T-helper 17 cell (primary cell): ENCODE data around the gene SPIN2A. TPM values are rescaled to one million over a fixed set of nuclear protein-coding genes. Genes with fewer than 3 reads are reported as not detected.
A peak's percentile ranks its signal among the peaks of the same experiment; 100 is the strongest.
"Not testable (repeated sequence)": the region's sequence is repeated elsewhere in the genome, so short reads cannot be mapped to it uniquely, and the experiment has no call there.

Experiments used
- ATAC-seq: fragments of 150-1000 bp; cut with Tn5 transposase; 2 replicates; pipeline ENCODE4 v1.10.0; 2021; ENCODE audit warnings: mild to moderate bottlenecking, moderate library complexity
- DNase-seq, 3 donors: peaks; one replicate each; pipeline versions ENCODE4 v3.0.0 to v3.0.0-alpha.2; 2020 to 2021
- H3K9me3 ChIP-seq: one replicate; pipeline ENCODE4 v1.7.0; 2013; ENCODE audit warnings: low read length, mild to moderate bottlenecking; ENCODE audit not compliant: control insufficient read depth, poor library complexity, severe bottlenecking
- H3K27ac Mint-ChIP-seq: one replicate; pipeline ENCODE4 v1.8.0; 2022; ENCODE audit warnings: mild to moderate bottlenecking, moderate library complexity, mixed read lengths
- H3K27me3 Mint-ChIP-seq: one replicate; pipeline ENCODE4 v1.8.0; 2022; ENCODE audit warnings: mixed read lengths
- H3K36me3 Mint-ChIP-seq: one replicate; pipeline ENCODE4 v1.8.0; 2022; ENCODE audit warnings: low read depth, mixed read lengths
- H3K4me1 Mint-ChIP-seq: one replicate; pipeline ENCODE4 v1.8.0; 2022; ENCODE audit warnings: mild to moderate bottlenecking, mixed read lengths
- H3K4me3 Mint-ChIP-seq: one replicate; pipeline ENCODE4 v1.8.0; 2022; ENCODE audit warnings: mild to moderate bottlenecking, moderate library complexity, mixed read lengths
- total RNA-seq, 4 donors: library from RNA in 2 of 4; stranded (reverse) in 2 of 4; gene quantifications; one replicate each; pipeline ENCODE4 v1.2.3 and lab custom pipeline; 2022 to 2026

SPIN2A gene
- total RNA-seq, 2 donors from 2014 or later = 0.42 to 0.67 TPM

DNA sequence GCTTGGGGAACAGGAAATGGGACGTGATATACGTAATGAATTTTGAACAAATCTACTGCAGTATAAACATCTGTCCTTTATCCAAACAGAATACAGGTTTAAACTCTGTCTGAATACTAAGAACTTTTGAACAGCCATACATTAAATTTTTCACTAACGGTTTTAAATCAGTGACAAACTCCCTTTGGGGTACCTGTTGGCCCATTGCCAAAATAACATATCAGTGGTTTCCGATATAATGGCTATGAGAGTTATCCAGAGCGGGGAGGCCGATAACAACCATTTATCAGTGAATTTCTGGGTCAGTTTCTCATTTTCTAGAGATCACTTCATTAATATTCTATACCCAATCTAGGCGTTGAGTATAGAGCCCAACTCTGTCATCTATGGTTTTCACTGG is 5.2 kb downstream of the SPIN2A start:
- H3K36me3 Mint-ChIP-seq = peaks cover 5% of the 10 kb centered on the region
- DNase-seq (no peak), ATAC-seq (no peak)
- H3K27ac Mint-ChIP-seq = no peak overlapping the region
- no peak overlapping the region for H3K4me3 Mint-ChIP-seq
- no peaks in the 10 kb centered on the region for H3K9me3 ChIP-seq
- H3K27me3 Mint-ChIP-seq = no peaks in the 10 kb centered on the region
- H3K4me1 Mint-ChIP-seq = peaks cover 4% of the 10 kb centered on the region

DNA sequence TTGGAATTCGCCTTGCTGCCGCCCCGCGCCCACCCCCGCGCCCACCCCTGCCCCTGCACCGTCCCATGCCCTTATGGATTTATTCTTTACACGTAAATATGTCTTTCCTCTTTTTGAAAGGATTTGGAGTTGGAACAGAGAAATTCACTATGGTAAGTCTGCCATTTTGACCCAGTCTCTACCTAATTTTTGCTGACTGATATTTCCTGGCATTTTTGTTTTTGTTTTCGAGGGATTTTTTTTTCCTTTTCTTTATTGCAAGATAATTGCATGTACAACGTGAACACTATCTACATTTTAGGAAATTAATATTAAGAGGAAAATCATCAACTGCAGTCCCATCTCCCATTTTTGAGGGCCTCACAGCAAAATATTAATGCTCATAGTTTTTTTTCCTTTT is 15.4 kb downstream of the SPIN2A start:
- no peak for DNase-seq
- H3K4me3 Mint-ChIP-seq = peak overlapping the region; percentile 95
- H3K9me3 ChIP-seq = no peaks in the 10 kb centered on the region
- H3K27me3 Mint-ChIP-seq = no peaks in the 10 kb centered on the region
- no peak for ATAC-seq
- peaks cover 5% of the 10 kb centered on the region for H3K36me3 Mint-ChIP-seq
- H3K27ac Mint-ChIP-seq = peak overlapping the region; percentile 74
- peaks cover 12% of the 10 kb centered on the region for H3K4me1 Mint-ChIP-seq

- H3K9me3 ChIP-seq = no peaks in the 10 kb centered on the region
- peak within 1 kb of the TSS; percentile 74 for H3K27ac Mint-ChIP-seq
- peaks cover 12% of the 10 kb centered on the region for H3K4me1 Mint-ChIP-seq
- H3K36me3 Mint-ChIP-seq = peaks cover 5% of the 10 kb centered on the region
- no peaks in the 10 kb centered on the region for H3K27me3 Mint-ChIP-seq
- peak; percentile 46 to 62 (median 53) for DNase-seq
- peak; percentile 99 for ATAC-seq
- H3K4me3 Mint-ChIP-seq = peak within 1 kb of the TSS; percentile 95
These were observed 15.9 kb downstream of the SPIN2A start, which contains the start of gene SPIN2B for GRCh38 chrX:57121162-57121755. SPIN2B (minus strand) TSS chrX:57121548.

DNA sequence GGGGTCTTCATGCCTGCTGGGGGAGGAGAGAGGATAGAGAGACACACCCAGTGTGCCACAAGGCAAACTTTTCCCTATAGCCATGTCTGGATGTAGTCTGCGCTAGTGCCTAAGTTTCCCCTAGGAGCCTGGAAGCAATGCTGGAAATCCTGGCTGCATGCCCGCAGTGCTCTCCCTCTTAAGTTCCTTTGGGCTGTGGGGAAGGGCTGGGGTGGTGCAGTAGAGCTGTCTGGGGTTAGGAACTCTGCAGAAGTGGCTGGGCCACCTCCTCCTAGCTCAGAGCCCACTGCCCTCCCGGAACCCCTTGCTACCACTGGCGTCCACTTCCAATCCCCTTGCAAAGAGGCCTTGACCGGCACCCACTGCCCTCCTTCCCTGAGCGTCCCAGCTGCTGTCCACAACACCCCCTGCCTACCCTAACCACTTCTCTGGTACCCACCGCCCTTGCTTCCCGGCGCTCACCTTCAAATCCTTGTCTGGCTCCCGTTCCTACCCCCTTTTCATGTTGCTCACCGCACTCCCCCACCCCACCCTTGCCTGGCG is 16.5 kb downstream of the SPIN2A start:
- not testable (repeated sequence) for H3K9me3 ChIP-seq, H3K27me3 Mint-ChIP-seq, H3K36me3 Mint-ChIP-seq, DNase-seq, ATAC-seq
- H3K4me3 Mint-ChIP-seq = peak overlapping the region; percentile 95
- peaks cover 12% of the 10 kb centered on the region for H3K4me1 Mint-ChIP-seq
- H3K27ac Mint-ChIP-seq = peak overlapping the region; percentile 74

DNA sequence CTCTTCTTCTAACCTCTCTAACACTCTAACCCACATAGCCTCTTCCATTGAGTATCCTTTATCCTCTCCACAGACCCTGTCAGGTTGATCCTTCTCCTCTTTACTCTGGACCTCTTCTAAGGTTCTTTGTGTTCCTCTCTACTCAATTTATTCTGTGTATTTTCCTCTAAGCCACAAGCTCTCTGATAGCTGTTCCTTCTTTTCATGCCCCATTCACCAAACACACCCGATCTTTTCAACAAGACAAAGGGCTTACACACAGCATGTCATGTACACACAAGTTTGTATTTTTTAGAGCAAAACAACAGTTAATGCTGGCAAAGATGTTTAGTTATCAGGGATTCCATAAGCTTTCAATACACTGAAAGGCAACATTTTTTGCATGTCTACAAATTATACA is 17.8 kb downstream of the SPIN2A start:
- Mint-ChIP-seq H3K27me3 (no peaks in the 10 kb centered on the region), H3K4me3 (peak overlapping the region; percentile 49), H3K4me1 (peaks cover 10% of the 10 kb centered on the region), H3K27ac (no peak overlapping the region), H3K36me3 (peaks cover 5% of the 10 kb centered on the region)
- no peaks in the 10 kb centered on the region for H3K9me3 ChIP-seq
- no peak for DNase-seq
- ATAC-seq = no peak

DNA sequence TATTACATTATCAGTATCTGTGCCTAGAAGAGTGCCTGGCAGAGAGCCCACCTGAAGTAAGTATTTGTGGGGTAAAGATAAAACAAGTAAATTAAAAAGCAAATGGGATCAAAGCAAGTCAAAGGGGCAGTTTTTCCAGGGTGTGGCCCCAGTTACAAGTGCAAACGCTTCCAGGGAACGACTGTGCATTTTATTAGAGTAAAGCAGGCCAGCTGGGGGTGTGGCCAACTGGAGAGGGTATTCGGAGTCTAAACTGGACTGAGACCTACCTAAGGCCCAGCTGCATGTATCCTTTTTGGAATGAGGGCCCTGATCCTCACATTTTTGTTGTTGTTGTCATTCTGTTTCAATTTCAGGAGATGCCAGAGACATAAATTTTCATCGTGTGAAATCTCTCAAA is 19.6 kb downstream of the SPIN2A start:
- H3K27ac Mint-ChIP-seq, ATAC-seq: not testable (repeated sequence)

DNA sequence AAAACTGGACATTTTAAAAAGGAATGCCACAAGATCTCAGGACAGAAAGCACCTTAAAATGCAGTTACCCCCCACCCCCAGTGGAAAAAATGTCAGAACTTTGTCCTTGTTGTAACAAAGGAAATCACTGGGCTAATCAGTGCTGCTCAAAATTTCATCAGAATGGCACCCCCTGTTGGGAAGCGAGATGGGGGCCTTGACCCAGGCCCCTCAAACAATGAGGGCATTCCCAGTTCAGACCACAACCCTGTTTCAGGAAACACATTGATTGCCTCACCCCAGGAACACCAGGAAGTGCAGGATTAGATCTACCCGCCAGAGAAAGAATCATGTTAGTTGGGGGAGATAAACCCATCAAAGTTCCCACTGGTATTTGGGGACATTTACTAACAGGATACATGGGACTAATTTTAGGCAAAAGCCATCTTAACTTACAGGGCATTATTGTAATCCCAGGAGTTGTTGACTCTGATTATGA is 32.2 kb downstream of the SPIN2A start:
- Mint-ChIP-seq H3K27ac (no peak overlapping the region), H3K4me3 (no peak overlapping the region), H3K4me1 (no peaks in the 10 kb centered on the region), H3K27me3 (no peaks in the 10 kb centered on the region), H3K36me3 (peaks cover 3% of the 10 kb centered on the region)
- no peak for ATAC-seq
- no peak for DNase-seq
- no peaks in the 10 kb centered on the region for H3K9me3 ChIP-seq

More for the DNA sequence above, 19.6 kb downstream of the SPIN2A start:
- not testable (repeated sequence) for H3K27me3 Mint-ChIP-seq, H3K9me3 ChIP-seq, H3K4me3 Mint-ChIP-seq, DNase-seq, H3K36me3 Mint-ChIP-seq, H3K4me1 Mint-ChIP-seq

DNA sequence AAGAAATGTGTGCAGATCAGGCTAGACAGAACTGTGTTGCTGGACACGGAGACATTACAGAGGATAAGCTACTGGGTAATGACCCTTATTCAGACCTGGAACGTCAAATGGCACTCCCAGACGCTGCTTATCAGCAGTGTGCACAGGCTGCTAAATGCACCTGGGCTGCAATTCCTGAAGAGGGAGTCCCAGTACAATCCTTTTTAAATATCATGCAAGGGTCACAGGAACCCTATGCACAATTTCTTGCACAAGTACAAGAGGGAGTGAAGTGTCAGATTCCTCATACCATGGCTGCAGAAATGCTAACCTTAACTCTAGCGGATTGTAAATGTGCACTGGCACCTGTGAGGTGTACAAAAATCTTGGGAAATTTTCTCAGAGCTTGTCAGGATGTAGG is 32.8 kb downstream of the SPIN2A start:
- Mint-ChIP-seq H3K4me1 (no peaks in the 10 kb centered on the region), H3K36me3 (peaks cover 4% of the 10 kb centered on the region), H3K27me3 (no peaks in the 10 kb centered on the region), H3K4me3 (no peak overlapping the region), H3K27ac (no peak overlapping the region)
- H3K9me3 ChIP-seq = no peaks in the 10 kb centered on the region
- DNase-seq (no peak), ATAC-seq (no peak)

GRCh38 chrX:57103489-57103888 is 33.7 kb downstream of the SPIN2A start:
- no peak overlapping the region for H3K4me3 Mint-ChIP-seq
- H3K4me1 Mint-ChIP-seq = no peaks in the 10 kb centered on the region
- peaks cover 5% of the 10 kb centered on the region for H3K36me3 Mint-ChIP-seq
- no peaks in the 10 kb centered on the region for H3K27me3 Mint-ChIP-seq
- no peak overlapping the region for H3K27ac Mint-ChIP-seq
- DNase-seq (no peak), ATAC-seq (no peak)
- H3K9me3 ChIP-seq = no peaks in the 10 kb centered on the region

DNA sequence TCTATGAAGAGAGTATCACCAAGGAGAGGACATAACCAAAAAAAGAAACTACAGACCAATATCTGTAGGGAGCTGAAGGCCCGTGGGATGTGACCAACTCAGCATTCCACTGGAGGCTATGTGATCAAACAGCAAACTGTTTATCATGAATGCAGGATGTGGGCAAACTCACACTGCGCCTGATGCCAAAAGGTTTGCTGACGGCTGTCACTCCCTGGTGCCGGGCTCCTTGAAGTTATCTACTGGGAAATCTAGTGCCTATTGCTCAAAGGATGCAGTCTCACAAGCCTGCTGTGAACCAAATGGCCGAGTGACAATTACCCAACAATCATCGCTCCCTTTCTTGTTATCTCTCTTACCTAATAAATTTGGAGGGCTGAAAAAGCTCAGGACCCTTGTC is 34.3 kb downstream of the SPIN2A start:
- H3K9me3 ChIP-seq, ATAC-seq, DNase-seq, H3K4me1 Mint-ChIP-seq, H3K27ac Mint-ChIP-seq, H3K27me3 Mint-ChIP-seq, H3K4me3 Mint-ChIP-seq, H3K36me3 Mint-ChIP-seq: not testable (repeated sequence)

Other genes with a start within 250 kb of the SPIN2A start
- 10 to 100 TPM in 1 of 2 donors, 1 to 10 TPM in 1; 9.7 to 10.3 TPM for gene SPIN3, start 141.9 kb downstream of the SPIN2A start, total RNA-seq
- 1 to 10 TPM; 9.8 to 9.9 TPM for gene SPIN2B, start 15.8 kb downstream of the SPIN2A start, total RNA-seq
- gene FAAH2, start 149.3 kb upstream of the SPIN2A start, total RNA-seq = 10 to 100 TPM in 1 of 2 donors, 1 to 10 TPM in 1; 8.2 to 11.8 TPM